NCI-H1417 (cell line): Measurements from ENCODE around the gene DIRAS1.
"Not testable (repeated sequence)": the region's sequence is repeated elsewhere in the genome, so short reads cannot be mapped to it uniquely, and the experiment has no call there.

Experiments
- DNase-seq, 3 experiments: peaks; one replicate each; lab custom pipeline; 2025; lab: John Stamatoyannopoulos, UW

DIRAS1 gene

DNA sequence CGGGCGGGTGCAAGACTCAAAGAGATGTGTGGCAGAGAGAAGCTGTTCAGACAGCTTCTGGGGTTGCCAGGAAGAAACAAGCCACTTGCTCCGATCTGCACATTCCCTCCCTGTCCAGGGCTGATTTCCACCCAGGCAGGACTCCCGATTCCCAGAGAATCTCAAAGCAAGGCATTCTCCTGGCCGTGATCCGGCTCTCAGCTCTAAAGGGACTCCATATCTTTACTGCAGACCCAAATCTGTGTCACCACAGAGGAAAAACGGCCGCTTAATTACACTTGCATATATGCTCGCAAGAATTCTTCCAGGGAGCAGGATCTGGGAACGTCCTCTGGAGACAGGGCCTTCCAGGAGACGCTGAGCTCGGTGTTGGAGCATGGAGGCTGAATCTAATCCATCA is 44.3 kb downstream of the DIRAS1 start:
- no peak for DNase-seq

DNA sequence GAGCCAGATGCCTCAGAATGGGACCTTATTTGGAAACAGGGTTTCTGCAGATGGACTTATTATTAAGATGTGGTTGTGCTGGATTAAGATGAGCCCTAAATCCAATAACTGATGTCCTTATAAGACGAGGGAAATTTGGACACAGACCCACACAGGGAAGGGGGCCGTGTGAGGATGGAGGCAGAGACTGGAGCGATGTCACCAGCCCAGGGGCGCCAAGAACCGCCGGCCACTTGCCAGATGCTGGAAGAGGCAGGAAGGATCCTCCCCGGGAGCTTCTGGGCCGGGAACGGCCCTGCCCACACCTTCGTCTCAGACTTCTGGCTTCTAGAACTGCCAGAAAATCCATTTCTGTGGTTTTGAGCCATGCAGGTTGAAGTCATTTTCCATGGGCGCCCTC is 45.3 kb downstream of the DIRAS1 start:
- no peak for DNase-seq

DNA sequence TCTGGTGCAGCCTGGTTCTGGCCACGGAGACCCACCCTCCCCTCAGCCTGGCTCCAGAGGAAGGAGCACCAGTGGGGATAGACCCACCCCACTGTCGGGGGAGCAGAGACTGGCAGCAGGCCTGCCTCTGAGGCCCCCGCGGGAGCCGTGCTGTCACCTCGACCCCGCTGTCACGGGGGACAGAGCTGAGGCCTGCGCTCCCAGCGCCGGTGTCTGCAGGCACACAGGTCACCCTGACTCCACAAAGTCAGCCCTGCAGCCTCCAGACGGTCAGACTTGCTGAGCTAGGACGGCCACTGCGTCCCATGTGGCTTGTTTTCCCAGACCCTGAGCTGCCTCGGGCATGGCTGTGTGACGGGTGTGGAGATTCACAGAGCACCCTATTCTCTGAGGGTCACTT is 51.0 kb downstream of the DIRAS1 start:
- no peak for DNase-seq

DNA sequence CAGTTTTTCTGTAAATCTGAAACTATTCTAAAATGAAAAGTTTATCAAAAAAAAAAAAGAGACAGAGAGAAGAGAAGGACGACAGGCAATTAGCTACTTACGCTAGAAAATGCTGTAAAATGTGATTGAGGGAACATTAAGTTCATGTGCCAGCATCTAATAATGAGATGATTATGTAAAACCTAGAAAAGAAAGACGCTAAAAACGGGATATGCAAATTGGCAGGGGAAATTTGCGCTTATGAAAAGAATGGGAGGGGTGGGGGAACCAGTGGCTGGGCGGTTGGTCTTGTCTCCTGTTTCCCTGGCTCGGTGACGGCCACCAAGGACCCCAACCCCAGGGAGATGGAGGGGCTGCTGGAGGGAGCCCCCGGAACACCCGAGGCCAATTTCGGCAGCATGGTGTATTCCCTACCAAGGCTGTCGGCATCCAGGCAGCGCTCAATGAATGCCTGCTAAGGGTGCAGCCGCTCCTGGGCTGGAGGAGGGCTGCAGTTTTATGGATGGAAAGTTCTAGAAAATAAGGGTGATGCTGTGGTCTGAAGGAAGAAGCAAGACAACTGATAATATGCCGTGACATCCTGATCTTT is 52.9 kb downstream of the DIRAS1 start:
- no peak for DNase-seq

DNA sequence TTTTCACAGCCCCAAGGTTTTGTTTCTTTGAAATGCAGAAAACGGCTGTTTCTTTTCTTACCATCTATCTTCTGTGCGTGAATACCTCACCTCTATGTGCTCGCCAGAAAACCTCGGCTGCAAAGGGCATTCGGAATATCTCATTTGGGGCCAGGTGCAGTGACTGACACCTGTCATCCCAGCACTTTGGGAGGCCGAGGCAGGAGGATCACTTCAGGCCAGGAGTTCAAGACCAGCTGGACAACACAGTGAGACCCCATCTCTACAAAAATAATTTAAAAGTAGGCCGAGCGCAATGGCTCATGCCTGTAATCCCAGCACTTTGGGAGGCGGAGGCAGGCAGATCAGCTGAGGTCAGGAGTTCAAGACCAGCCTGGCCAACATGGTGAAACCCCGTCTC is 53.8 kb downstream of the DIRAS1 start:
- DNase-seq = not testable (repeated sequence)

DNA sequence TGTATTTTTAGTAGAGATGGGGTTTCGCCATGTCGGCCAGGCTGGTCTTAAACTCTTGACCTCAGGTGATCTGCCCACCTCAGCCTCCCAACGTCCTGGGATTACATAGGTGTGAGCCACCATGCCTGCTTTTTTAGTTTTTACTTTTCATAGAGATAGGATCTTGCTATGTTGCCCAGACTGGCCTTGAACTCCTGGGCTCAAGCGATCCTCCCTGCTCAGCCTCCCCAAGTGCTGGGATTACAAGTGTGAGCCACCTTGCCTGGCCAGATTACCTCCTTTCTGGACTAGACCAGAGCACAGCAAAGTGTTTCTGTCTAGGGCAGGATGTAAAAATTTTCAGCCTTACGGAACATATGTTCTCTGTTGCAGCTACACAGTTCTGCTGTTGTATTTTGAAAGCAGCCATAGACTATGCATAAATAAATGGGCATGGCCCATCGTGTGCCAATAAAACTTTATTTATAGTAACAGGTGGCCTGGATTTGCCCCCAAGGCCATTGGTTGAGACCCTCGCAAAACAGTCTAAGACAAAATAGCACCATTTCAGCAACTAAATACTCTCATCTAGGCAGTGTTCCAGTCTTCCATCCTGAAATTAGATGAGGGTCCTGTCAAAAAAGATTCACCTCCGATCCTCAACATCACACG is 54.7 kb downstream of the DIRAS1 start:
- DNase-seq = no peak

DNA sequence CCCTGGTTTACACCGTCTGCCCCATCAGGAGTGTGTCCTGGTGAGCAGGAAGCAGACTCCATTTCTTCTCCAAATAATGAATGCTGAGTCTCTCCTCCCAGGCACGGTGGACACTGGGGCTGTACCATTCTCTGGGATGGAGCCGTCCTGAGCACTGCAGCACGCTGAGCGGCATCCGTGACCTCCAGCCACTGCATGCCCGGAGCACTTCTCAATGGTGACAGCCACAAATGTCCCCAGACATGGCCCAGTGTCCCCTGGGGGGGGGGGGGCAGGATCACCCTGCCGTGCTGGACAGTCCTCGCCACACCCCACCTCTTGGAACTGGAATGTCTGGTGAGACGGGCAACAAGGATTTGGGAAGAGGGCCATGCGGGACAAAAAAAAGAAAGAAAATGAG is 56.1 kb downstream of the DIRAS1 start:
- no peak for DNase-seq
